ENCODE data around the gene SLPI. TPM values are rescaled to one million over a fixed set of nuclear protein-coding genes. Genes with fewer than 3 reads are reported as not detected.

The SLPI gene
- total RNA-seq, 1 donor from 2014 or later, result 0.39 TPM

DNA sequence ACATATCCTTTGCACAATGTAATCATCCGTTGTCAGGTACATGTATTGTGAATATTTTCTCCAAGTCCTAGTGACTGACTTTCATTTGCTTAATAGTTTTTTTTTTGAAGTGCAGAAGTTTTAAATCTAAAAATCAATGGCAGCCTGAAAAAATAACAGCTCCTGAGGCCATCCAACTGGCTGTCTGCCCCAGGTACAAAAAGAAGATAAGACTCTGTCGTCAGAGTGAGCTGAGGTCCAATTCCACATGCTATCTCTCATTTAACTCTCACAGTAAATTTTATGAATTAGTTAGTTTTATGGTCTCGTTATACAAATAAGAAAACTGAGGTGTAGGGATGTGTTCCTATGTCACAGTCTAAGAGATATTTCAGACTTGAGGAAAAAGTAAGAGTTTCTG lies 21.0 kb upstream of the SLPI start:
- no peak for DNase-seq (ENCODE audit: low read depth in 2 of 2)

- no peak for DNase-seq (ENCODE audit: low read depth in 2 of 2)
Observed at GRCh38 chr20:45269754-45270270, 15.4 kb upstream of the SLPI start.

DNA sequence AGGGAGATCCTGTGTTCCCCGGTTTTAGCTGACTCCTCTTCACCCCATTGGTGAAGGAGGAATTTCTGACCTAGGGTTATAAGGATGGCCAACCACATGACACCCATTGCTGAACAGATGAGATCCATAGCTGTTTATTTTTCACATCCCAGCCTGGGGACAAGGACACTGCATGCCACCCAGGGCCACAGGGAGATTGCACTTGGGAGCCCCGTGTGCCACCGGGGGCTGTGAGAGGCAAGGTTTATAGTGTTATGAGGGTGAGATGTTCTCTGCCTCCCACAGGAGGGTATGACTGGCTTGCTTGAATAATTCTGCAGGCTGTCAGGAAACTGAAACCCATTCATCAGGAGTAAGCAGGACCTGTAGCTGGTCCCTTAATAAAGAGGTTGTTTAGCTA lies 14.7 kb upstream of the SLPI start:
- DNase-seq (ENCODE audit: low read depth in 2 of 2), result no peak

GRCh38 chr20:45268531-45268930 lies 14.2 kb upstream of the SLPI start:
- no peak for DNase-seq (ENCODE audit: low read depth in 2 of 2)

DNA sequence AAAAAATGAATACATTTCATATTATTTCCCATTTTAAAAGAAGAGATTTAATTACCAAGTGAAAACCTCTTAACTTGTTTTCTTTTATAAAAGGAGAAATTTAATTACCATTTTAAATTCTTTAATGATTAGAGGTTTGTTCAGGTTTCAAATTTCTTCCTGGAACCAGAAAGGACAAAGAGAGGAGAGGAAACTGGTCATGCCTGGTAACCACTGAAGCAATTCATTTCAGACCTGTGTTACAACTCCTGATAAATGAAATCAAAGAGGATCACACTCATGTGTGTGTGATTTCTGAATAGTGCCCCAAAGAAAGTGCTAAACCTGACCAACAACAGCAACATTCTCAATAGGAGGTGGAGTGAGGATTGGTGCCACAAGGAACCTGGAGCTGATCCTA lies 12.6 kb upstream of the SLPI start:
- no peak for DNase-seq (ENCODE audit: low read depth in 2 of 2)

GRCh38 chr20:45263556-45264266 lies 9.3 kb upstream of the SLPI start:
- no peak for DNase-seq (ENCODE audit: low read depth in 2 of 2)

DNA sequence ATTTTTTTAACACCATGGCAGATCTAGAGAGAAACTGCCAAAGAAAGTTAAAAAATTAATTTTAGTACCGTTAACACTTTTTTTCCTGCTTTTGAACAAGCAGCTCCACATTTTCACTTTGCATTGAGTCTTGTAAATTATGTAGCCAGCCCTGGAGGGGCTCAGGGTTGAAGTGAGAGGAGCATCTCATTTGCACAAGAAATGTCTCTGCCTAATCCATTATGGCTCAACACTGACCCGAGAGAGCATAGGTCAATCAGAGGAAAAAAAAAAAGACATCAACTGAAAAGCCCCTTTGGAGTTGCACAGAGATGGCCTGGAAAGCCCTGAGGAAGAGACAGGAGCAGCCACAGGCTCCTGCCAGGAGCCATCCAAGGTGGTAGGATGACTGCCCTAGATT lies 4.3 kb upstream of the SLPI start:
- no peak for DNase-seq (ENCODE audit: low read depth in 2 of 2)

GRCh38 chr20:45258259-45258658 lies 3.9 kb upstream of the SLPI start:
- DNase-seq (ENCODE audit: low read depth in 2 of 2), result no peak

DNA sequence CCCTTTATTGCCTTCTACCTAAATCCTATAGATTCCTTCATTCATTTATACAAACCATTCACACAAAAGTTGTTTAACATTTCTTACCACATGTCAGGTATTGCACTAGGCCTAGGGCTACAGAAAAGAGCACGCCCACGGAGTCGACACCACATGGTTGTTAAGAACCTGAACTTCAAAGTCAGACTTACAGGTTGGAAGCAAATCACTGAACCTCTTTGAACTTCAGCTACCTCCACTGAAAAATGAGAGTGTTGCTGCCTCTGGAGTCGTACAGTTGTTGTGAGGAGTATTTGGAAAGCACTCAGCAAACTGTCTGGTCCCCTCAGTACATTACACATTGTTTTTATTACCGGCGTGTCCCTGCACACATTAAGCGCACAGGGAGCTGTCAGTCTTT lies 3.3 kb upstream of the SLPI start:
- no peak for DNase-seq (ENCODE audit: low read depth in 2 of 2)

DNA sequence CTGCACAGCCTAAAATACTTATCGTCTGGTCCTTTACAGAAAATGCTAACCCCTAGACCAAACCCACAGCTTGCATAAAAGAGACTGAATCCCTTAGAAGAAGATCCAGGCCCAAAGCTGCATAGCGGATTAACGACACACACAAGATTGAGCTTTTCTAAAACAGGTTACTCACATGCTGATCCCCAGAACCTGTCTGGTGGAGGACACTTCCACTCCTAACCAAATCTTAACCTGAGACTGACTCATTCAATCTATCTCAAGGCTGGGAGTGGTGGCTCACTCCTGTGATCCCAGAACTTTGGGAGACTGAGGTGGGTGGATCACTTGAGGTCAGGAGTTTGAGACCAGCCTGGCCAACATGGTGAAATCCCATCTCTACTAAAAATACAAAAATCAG lies 2.8 kb upstream of the SLPI start:
- DNase-seq (ENCODE audit: low read depth in 2 of 2), result no peak

DNA sequence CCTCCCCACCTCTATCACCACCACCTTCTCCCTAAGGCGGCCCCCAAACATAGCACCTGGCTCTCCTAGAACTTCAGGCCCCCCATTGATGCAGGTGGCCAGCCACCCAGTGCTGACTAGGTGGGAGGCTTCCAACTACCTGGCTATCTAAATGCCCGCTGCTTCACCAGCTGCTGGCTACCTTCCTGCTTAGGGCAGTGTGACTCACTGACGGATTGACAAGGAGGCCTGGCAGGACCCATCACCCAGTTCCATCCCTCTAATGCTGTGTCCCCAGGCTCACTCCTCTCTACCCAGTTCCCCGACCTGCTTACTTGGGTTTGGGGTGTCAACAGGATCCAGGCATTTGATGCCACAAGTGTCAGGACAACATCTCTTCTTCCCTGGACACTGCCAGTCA lies 1.1 kb downstream of the SLPI start:
- DNase-seq (ENCODE audit: low read depth in 2 of 2), result no peak

- no peak for DNase-seq (ENCODE audit: low read depth in 2 of 2)
Observed at GRCh38 chr20:45251884-45252560, 2.3 kb downstream of the SLPI start.

DNA sequence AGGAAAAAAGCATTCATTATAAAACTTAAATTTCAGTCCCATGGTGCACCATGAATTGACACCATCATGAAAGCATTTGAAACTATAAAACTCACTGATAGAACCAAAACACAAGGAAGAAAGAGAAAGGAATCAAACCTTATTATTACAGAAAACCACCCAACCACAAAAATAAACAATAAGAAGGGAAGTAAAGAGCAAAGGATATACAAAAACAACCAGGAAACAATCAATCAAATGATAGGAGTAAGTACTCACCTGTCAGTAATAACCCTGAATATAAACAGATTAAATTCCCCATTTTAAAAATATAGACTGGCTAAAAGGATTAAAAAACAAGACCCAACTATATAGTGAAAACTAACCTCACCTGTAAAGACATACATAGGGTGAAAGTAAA lies 5.8 kb downstream of the SLPI start:
- DNase-seq (ENCODE audit: low read depth in 2 of 2), result no peak

DNA sequence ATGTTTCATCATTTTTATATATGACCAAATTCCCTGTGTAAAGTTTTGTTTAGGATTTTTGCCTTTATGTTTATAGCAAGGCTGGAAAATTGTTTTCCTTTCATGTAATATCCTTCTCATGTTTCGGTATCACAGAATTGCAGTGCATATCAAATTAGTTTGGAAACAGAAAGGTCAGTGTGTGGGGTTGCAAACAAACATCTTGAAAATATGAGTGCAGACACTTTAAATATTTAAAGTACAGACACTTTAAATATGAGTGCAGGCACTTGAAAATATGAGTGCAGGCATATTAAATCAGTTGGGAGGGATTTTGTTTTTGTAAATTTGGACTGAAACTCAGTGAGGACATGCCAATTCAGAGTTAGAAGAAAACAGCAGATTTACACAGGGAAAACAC lies 6.5 kb downstream of the SLPI start:
- no peak for DNase-seq (ENCODE audit: low read depth in 2 of 2)

DNA sequence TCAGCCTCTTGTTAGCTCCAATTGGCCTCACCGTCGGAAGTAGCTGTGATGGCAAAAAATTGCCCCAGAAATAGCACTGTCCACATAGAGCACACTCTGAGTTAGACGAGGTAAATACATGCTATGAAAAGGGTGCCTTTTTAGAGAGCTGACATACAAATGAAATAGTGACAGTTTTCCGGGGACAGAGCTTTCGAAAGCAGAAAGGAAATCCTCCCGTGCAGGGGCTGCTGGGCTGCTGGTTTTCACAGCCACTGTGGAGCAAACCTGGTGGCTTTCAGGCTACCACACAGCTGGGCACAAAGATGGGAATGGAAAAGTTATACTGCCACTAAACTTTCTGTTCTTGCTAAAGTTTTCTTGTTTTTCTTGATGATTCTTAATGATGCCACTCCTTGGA lies 8.3 kb downstream of the SLPI start:
- DNase-seq (ENCODE audit: low read depth in 2 of 2), result no peak

DNA sequence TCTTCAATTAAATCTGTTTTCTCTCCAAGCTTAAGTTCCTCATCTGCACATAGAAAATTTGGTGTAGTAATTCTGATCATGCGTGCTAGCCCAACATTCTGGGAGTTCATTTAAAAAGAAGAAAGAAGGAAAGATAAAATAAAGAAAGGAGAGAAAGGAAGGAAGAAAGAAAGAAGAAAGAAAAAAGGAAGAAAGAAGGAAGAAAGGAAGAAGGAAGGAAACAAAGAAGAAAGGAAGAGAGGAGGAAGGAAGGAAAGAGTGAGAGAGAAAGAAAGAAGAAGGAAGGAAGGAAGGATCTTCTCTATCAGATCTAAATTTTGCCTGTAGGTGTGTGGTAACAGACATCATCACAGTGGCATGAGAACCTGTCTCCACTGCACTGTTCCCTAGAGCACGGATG lies 16.2 kb downstream of the SLPI start:
- DNase-seq (ENCODE audit: low read depth in 2 of 2), result no peak

DNA sequence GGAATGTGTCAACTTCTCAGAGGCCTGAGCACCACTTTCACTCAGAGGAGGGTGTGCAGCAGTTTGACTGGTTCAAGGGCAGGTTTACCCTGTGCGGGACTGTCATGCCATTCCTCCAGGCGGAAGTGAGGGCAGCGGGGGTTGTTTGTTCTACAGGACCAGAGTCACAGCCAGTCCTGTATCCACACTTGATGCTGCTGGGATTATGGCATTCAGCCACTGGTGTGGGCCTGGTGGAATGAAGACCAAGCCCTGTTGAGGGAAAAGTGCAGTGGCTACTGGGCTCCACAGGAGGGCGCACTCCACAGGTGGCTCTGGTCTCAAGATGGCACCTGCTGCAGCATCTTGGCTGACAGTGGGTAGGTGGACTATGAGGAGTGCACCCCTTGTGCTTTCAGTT lies 18.4 kb downstream of the SLPI start:
- DNase-seq (ENCODE audit: low read depth in 2 of 2), result peak in 1 of 2 donors; percentile 4

- no peak for DNase-seq (ENCODE audit: low read depth in 2 of 2)
Observed at GRCh38 chr20:45230631-45231030, 23.7 kb downstream of the SLPI start.

DNA sequence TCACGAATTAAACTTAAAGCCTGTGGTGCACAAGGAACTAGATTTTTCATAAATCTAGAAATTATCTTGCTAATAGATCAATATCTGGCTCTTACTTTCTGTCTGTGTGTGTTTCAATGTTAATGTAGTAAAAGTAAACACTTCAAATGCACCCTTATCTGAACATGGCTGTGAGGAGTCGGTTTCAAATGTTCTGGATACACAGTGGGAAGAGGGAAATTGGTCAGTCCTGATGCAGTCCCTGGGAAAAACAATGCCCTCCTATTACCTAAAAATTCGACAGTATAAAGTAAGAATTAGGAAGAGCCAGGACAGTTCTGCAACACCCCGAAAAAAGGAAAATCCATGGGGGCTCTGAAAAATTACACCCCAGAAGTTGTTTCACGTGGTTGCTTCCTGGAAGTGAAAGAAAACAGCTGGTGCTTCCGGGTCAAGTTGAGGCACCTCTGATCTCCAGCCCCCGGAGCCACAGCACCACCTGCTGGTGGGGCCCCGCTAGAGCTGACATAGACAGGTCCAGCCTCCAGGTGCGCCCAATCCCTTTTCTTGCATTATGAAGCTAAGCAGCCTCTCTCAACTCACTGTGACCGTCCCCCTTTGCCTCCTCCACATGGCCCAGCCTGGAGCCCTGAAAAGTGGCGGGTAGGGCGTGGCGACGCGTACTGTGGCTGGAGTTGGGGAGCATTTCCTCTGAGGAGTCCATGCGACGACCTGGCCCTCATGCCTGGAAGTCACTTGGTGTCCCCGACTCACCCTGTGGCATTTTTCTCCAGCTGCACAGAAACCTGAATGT lies 24.9 kb downstream of the SLPI start:
- no peak for DNase-seq (ENCODE audit: low read depth in 2 of 2)

DNA sequence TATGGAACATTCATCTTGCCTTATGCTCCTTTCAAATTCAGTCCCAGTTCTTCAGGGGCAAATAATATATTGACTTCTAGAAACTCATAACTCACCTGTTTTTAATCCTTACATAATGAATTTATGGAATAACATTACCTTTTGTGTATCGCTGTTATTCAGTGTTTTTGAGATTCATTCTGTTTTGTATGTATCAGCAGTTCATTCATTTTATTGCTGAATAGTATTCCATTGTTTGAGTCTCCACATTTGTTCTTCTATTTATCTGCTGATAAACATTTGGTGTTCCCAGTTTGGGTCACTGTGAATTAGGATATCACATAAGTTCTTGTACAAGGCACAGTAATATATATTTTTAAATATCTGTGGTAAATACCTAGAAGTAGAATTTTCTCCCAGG lies 28.1 kb downstream of the SLPI start:
- no peak for DNase-seq (ENCODE audit: low read depth in 2 of 2)

DNA sequence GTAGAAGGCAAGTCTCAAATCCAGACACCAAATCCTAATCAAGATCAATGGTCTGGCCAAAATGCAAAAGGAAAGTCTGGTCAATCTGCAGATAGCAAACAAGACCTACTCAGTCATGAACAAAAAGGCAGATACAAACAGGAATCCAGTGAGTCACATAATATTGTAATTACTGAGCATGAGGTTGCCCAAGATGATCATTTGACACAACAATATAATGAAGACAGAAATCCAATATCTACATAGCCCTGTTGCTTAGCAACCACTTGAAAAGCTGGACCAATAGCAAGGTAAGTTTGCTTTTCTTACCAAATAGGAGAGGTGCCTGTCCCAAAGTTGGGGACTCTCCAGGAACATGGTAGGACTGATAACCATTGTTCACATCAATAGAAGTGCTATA lies 31.2 kb downstream of the SLPI start:
- DNase-seq (ENCODE audit: low read depth in 2 of 2), result no peak

DNA sequence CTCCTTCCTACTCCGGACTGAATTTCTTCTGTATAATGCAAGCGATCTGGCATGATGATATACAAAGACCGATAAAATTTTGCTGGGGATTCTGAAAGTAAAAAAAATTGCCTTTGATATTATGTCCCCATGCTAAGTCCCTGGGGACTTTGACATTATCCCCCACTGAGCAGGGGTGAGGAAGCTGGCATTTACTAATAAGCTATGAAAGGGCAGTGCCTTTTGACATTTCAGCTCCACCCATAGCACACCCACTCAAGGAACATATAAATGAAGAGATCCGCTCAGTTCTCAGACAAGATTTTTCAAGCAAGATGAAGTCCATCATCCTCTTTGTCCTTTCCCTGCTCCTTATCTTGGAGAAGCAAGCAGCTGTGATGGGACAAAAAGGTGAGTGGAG lies 33.3 kb downstream of the SLPI start, which contains the start of gene SEMG2:
Gene SEMG2, plus strand, starts transcription at position 298 of the 400 bp plus-strand sequence. Its CDS starts 17 bp downstream, at position 315.
- DNase-seq (ENCODE audit: low read depth in 2 of 2), result no peak

All from dermis microvascular lymphatic vessel endothelial cell (primary cell).